Stimulated activated CD4-positive, alpha-beta T cell treated with anti-CD3 and anti-CD28 coated beads, Interleukin-1b, Interleukin-23, amount 100 ng/mL, for 4 hours (primary cell): Measurements from ENCODE around the gene VPS25.

Experiments
- DNase-seq, 2 donors: peaks; one replicate each; pipeline ENCODE4 v3.0.0-alpha.2; 2020; ENCODE audit warnings: low read depth in 2 of 2

The VPS25 gene

GRCh38 chr17:42795465-42795864 lies 22.2 kb downstream of the VPS25 start:
- no peak for DNase-seq

GRCh38 chr17:42796066-42796758 lies 23.0 kb downstream of the VPS25 start:
- no peak for DNase-seq

DNA sequence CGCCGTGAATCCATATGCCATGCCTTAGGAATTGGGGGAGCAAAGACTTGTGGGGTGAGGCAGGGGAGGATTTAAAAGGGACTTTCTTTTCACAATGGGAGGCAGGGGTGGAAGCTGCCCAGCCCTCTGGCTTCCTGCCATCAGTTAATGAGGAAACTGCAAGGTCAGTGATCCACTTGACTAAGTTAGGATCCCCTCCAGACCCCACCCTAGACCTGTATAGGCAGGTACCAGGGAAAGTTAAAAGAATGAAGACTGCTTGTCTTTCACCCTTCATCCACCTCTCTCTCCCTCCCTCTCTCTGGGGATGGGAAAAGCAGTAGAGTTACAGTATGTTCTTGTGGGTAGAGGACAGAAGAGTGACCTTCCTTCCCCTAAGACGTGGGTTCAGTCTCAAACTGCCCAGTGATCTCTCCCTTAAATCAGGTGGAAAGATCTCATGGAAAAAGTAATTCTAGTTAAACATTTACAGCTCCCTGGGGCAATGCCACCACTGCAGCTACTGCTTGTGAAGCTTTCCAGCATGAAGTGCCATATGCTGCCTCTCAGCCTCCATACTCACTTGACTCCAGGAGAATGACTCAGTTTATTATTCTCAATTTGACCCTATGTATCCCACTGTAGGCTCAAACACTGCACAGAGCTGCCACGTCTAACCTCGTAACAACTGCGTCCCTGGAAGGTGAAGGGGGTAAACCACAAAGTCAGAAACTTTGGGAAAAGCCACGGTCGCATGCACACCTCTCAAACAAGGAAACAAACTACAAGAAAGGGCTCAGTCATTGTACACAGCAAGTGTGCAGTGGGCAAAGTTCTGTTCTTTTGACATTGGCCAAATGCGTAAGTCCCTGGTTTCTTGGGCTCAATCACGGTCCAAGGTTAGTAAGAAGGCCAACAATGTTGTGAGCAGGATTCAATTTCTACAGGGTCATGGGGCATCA lies 24.1 kb downstream of the VPS25 start:
- no peak for DNase-seq

GRCh38 chr17:42798011-42798382 lies 24.7 kb downstream of the VPS25 start:
- DNase-seq = no peak

- peak; percentile 49 to 75 for DNase-seq
Measured at GRCh38 chr17:42798383-42799380, 25.4 kb downstream of the VPS25 start, which contains the start of the genes CNTD1 and COA3. CNTD1 (plus strand) TSS chr17:42798861; CDS start chr17:42799068, 207 bp downstream. COA3 (minus strand) TSS chr17:42798704; CDS start chr17:42798681, 23 bp downstream.

- DNase-seq = no peak
Measured at GRCh38 chr17:42803074-42803883, 30.0 kb downstream of the VPS25 start.

DNA sequence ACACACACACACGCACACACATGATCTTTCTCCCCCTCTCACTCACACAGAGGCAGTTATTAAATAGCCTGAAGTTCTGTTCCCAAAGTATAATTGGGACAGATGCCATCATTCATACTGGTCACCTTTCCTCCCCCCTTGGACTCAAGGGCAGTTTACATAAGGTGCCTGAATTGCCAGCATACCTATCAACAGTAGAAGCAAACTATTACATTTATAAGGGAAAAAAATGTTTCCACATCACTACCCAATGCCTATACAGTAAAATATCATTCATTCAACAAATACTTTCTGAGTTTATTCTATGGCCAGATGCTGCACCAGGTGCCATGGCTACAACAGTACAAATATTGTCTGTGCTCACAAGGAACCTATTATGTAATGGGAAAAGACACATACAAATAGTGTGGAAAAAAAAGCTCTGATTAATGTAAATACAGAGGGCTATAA lies 31.7 kb downstream of the VPS25 start:
- DNase-seq = no peak

GRCh38 chr17:42806249-42806648 lies 33.0 kb downstream of the VPS25 start:
- DNase-seq = no peak

- DNase-seq = no peak
Measured at GRCh38 chr17:42809250-42809649, 36.0 kb downstream of the VPS25 start.

DNA sequence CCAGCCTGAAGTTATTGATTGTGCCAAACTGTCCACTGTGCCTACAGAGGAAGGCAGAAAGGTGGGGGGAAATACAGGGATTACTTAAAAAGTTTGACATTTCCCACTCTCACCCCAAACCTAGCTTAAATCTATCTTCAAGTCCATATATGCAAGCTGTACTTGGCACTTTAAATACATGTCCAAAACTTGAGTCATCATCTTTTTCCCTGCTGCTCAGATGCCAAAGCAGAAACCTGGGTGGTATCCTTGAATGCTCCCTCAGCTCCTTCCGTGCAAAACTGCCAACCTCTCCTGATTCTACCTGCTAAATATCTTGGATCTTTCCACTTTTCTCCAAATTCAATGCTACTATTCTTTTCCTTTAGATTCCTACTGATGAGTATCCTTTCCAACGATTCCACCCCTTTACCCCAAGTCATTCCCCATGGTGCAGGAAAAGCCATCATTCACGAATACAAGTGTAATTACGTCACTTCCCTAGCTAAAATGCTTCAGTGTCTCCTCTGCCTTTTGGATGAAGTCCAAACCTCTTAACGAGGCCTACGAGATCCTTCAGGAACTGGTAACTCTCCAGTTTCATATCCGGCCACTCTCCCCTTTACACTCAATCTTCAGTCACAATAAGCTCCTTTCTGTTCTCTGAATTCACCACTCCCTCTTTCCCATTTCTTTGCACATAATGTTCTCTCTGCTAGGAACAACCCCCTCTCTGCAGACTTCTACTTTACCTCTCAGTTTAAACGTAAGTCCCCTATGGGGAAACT lies 41.6 kb downstream of the VPS25 start:
- DNase-seq = no peak

DNA sequence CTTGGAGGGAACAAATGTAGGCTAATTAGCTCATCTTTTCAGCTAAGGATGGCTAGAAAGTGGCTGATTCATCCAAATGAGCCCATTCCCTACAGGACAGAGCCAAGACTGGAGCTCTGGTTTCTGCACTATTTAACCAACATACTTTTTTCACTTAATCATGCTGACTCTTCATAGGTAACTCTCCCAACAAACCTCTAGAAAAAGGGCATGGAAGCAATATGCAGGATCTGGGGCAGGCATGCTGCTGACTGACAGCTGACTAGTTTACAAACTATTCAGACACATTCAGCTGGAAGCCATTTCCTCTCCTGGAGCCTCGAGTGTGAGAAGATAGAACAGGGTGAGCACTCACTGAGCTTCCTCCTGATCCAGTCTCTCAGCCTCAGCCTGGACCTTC lies 44.6 kb downstream of the VPS25 start:
- no peak for DNase-seq

DNA sequence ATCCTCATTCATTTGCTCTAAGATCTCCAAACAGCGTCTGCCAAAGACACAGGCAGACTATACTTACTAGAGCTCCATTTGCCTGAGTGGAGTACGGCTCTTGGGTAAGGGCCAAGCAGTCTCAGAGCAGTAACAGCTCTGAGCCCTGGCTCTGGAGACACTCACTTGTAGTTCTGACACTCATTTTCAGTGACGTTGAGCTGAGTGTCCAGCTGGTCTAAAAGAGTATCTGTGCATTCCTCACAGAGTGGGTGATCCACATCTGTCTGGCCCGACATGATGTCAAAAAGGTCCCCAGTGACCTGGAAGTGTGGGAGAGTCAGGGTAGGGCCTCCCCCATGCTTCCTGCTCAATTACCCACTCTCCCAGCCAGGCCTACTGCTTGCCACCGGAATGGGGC lies 45.1 kb downstream of the VPS25 start:
- DNase-seq = no peak

- peak; percentile 45 to 57 for DNase-seq
Measured at GRCh38 chr17:42819939-42820535, 46.8 kb downstream of the VPS25 start.

GRCh38 chr17:42821176-42821575 lies 47.9 kb downstream of the VPS25 start:
- no peak for DNase-seq

- no peak for DNase-seq
Measured at GRCh38 chr17:42827472-42827871, 54.2 kb downstream of the VPS25 start.
